Non-pigmented ciliary epithelial cell (primary cell): ENCODE results near the gene PEAK3.

Source experiments
- DNase-seq: peaks from one replicate; pipeline ENCODE4 v3.0.0-alpha.2; 2010; ENCODE audit warnings: low read depth

The PEAK3 gene

GRCh38 chr19:2270423-2271233 is 11.3 kb downstream of the PEAK3 start:
- no peak for DNase-seq

- DNase-seq, result no peak
These were observed 11.9 kb downstream of the PEAK3 start for GRCh38 chr19:2270157-2270422.

- peak; percentile 67 for DNase-seq
These were observed 12.5 kb downstream of the PEAK3 start for GRCh38 chr19:2269244-2270156.

GRCh38 chr19:2268861-2269243 is 13.1 kb downstream of the PEAK3 start:
- no peak for DNase-seq

- DNase-seq, result no peak
These were observed 13.5 kb downstream of the PEAK3 start for GRCh38 chr19:2268480-2268830.

GRCh38 chr19:2266183-2266993 is 15.6 kb downstream of the PEAK3 start:
- DNase-seq, result no peak

- DNase-seq, result no peak
These were observed 20.4 kb downstream of the PEAK3 start for GRCh38 chr19:2261438-2262172.

- no peak for DNase-seq
These were observed 21.6 kb downstream of the PEAK3 start for GRCh38 chr19:2260341-2260805.

GRCh38 chr19:2259336-2259735 is 22.6 kb downstream of the PEAK3 start:
- no peak for DNase-seq

GRCh38 chr19:2255982-2256685 is 25.8 kb downstream of the PEAK3 start, which contains the start of gene JSRP1:
Gene JSRP1, minus strand, starts transcription at chr19:2256417. Its CDS starts 1,103 bp downstream, at chr19:2255314.
- DNase-seq, result no peak

GRCh38 chr19:2255112-2255845 is 26.7 kb downstream of the PEAK3 start:
- no peak for DNase-seq

GRCh38 chr19:2254064-2254872 is 27.7 kb downstream of the PEAK3 start:
- DNase-seq, result no peak

- no peak for DNase-seq
These were observed 28.6 kb downstream of the PEAK3 start for GRCh38 chr19:2253106-2254063.

- DNase-seq, result no peak
These were observed 29.2 kb downstream of the PEAK3 start for GRCh38 chr19:2252797-2253105.

- no peak for DNase-seq
These were observed 29.7 kb downstream of the PEAK3 start for GRCh38 chr19:2252055-2252796.

- DNase-seq, result no peak
These were observed 30.6 kb downstream of the PEAK3 start for GRCh38 chr19:2251106-2252054.

GRCh38 chr19:2250766-2251105 is 31.2 kb downstream of the PEAK3 start:
- no peak for DNase-seq
